ENCODE measurements around the gene ACVRL1.

Gene ACVRL1

GRCh38 chr12:51917746-51918453 is 10.6 kb downstream of the ACVRL1 start:
- DNase-seq = no peak

DNA sequence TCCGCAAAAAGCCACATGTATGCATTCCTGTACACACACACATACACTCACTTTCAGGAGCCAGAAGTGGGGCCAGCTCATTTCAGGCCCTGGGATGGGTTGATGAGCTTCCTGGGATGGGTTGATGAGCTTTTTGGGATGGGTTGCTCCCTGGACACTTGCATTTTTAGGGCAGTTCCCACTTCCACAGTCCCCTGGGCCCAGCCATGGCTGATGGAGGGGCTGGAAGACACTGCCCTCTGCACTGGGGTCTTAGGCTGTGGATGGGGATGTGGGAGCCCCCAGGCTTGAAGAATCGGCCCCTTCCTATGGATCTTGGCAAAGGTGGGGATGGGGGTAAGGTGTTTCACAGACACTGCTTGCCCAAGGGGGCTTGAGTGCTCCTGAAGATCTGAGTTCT is 12.7 kb downstream of the ACVRL1 start:
- DNase-seq = no peak

DNA sequence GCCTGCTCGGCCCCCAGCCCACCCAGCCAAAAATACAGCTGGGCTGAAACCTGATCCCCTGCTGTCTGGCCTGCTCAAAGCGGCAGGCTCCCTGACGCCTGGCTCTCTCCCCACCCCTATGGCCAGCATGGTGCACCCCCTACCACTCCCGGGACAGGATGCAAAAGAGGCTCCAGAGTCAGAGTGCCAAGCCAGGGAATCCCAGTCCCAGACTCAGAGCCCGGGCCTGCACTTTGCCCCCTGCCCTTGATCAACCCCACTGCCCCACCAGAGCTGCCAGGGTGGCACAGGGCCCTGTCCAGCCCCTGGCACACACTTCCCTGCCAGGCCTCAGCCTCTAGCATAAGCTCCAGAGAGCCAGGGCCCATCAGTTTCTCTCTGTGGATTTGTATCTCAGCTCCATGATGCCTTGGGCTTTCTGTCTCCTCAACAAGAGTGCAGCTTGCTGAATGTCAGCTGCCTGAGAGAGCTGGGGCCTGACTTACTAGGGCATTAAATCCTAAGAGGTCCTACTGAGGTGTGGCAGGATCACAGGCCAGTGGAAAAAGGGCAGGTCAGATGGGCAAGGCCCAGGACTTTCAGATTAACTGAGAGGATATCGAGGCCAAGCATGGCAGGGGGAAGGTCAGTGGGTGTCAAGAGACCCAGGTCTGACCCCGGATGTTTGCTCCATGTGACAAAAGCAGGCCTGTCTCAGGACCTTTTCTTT is 13.9 kb downstream of the ACVRL1 start:
- no peak for DNase-seq

- no peak for DNase-seq
Observed at GRCh38 chr12:51922146-51922545, 14.8 kb downstream of the ACVRL1 start.

DNA sequence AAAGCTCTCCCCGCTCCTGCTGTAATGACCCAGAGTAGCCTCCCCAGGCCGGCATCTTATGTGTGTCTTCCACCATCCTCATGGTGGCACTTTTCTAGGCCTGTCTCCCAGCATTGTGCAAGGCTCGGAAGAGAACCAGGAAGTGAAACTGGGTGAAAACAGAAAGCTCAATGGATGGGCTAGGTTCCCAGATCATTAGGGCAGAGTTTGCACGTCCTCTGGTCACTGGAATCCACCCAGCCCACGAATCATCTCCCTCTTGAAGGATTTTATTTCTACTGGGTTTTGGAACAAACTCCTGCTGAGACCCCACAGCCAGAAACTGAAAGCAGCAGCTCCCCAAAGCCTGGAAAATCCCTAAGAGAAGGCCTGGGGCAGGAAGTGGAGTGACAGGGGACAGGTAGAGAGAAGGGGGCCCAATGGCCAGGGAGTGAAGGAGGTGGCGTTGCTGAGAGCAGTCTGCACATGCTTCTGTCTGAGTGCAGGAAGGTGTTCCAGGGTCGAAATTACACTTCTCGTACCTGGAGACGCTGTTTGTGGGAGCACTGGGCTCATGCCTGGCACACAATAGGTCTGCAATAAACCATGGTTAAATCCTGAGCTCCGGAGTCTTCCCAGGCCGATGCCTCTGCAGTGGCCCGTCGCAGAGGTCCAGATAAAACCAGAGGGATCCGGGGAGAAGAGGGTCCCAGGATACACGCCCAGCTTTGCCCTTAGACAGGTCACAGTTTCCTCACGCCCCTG is 15.6 kb downstream of the ACVRL1 start:
- DNase-seq = no peak

DNA sequence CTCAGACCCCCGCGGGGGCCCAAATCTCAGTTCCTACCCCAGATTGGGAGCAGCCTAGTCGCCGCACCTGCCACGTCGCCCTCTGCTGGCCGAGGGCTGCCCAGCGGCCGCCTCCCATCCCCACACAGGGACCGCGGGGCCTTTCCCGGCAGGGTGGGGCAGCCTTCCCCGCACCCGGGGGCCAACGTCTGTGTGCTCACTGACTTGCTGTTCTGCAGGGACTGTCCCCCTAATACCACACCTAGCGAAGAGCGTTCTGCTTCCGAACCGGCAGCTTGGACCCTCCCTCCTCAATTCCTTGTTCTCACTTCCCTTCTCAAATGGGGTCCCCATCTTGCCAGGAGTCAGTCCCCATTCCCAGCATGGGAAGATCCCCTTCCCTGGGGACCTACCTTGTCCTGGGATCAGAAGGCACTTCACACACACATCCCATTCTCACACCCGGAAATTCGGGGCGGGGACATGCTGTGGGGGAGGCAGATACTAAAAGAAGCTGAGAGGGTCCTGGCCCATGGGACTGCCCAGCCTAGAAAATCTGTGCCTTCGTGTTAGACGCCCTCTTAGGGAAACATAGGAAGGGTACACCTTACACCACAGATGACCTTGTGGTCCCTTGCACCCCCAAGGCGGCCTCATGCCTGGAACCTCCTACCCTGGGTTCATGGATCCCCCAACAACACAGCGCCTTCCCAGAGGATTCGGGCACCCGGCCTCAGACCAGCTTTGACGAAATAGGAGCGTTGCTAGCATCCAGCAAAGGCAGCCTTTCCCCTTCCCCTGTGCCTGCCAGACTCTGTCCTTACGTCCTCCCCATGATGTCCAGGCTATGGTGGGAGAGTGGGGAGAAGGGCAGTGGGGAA is 16.4 kb downstream of the ACVRL1 start:
- DNase-seq = no peak

- no peak for DNase-seq
Observed at GRCh38 chr12:51924551-51925319, 17.4 kb downstream of the ACVRL1 start.

DNA sequence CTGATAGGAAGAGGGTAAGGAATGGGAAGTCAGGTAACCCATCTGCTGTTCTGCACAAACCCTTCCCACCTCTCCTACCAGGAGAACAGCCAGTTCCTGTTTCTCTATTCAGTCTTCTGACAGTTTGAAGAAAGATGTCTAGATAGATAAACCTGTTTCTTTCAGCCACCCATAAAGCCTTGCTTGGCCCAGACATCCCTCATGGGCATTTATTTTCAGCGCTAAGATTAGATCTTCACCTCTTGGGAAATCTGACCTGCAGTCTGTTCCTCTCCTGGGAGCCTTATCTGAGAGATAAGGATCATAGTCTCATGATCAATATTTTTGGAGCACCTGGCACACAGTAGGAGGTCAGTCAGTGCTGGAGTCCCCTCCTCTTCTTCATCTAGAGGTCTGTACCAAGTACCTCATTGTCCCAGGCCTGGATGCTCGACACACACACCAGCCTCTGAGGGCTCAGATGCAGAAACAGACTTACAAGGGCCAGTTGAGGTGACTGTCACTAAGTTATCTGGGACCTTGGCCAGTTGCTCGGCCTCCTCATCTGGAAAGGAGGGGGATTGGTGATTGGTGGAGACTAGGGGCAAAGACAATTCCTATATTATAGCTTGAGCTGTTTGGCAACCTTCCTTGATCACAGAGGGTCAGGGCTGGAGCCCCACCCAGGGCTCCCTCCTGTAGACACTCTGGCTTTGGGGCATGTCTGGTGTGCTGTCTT is 18.2 kb downstream of the ACVRL1 start:
- DNase-seq = no peak

DNA sequence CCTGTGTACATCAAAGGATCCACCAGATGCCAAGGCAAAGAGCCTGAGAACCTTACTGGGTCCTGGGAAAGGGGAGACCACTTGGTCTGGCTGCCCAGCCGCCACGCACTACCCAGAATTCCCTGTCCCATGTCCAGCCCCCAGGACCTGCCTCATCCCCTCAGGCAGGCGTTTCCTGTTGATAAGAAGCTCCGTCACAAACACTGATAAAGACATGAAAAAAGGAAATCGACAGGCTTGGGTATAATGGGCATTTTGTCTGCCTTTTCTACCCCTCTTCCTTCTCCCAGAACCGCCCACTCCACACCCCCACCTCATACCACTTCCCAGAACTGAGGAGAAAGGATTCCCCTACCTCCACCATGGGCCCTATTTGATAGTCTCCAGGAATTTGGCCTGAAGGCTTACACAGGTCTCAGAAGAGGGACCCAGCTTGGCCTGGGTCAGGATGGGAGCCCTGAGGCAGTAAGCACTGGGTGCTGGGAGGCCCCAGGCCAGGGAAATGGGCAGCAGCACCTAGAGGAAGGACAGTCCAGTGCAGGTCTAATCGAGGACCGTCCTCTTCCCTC is 18.8 kb downstream of the ACVRL1 start:
- no peak for DNase-seq

DNA sequence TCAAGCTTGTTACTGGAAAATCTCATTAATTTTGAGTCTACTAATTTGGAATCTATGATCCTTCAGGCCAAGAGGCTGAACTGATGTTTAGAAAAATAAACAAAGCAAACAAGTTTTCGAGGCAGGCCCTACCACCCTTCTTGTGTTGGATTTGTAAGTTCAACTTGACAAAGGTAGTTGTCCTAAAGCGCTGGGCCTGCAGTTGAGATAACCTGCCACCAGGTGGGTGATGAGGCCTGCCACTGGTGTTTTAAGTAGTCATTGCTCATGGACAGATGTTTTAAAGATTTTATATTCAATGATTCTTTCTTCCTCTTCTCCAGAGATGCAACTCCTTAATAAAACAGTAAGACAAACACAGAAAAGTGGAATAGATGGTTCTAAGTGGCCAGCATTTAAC is 19.4 kb downstream of the ACVRL1 start:
- no peak for DNase-seq

- no peak for DNase-seq
Observed at GRCh38 chr12:51932218-51933076, 25.1 kb downstream of the ACVRL1 start.

GRCh38 chr12:51934080-51934479 is 26.8 kb downstream of the ACVRL1 start:
- no peak for DNase-seq

DNA sequence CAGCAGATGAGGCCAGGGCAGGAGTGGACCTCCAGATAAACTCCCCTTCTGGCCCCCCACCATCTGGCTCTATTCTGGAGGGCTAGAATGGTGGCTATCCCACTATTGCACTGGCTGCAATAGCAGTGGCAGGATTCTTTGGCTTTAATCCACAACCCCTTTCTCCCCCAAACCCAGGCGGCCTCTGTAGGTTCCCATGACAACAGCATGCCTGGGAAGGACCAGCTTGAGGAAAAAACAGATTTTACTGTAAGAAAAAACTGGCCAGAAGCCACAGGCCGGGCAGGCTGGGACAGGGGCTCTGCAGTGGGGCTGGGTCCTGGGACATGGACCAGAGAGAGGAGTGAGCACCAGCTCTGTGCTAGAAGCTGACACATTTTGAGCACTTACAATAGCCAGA is 30.6 kb downstream of the ACVRL1 start:
- DNase-seq = no peak

GRCh38 chr12:51938726-51939125 is 31.4 kb downstream of the ACVRL1 start:
- no peak for DNase-seq

DNA sequence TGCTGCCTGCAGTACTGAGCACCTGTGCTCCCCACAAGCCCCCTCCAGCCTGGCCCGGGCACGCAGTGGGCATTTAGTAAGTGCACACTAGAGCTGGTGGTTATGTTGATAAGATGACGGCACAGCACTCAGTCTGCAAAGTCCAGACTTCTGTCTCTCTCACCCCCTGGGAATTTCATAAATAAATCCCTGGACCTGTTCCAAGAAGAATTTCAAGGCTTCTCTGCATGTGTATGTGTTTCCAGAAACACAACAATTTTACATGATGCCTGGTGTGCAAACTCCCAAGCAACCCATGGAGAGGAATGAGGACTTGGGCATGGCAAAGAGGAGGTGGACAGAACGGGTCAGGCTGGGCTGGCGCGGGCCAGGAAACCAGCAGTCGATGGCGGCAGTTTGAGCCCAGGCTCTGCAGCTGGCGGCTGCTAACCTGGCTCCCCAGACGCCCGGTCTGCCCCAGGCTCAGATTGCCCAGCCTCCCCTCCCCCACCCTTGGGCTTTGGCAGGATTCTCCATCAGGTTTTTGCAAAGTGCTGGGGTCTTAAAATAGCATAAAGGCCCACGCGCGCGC is 33.8 kb downstream of the ACVRL1 start:
- DNase-seq = peak; percentile 42

DNA sequence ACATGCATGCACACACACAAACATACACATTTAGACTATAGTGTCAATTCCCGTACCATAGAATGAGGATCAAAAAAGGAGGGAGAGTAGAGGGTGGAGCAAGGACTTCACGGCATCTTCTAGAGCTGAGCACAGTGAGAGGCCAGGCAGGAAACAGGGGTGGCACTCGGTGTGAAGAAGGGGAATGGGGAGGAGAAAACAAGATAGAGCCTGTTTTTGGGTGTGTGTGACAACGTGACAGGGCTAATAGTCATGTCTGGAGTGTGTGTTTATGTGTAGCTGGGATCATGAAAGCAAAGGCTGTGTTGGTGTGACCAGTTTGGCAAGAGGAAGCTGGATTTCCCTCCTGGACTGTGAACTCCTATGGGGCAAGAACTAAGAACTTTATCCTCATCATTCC is 34.3 kb downstream of the ACVRL1 start:
- no peak for DNase-seq

GRCh38 chr12:51942056-51942455 is 34.8 kb downstream of the ACVRL1 start:
- DNase-seq = no peak

- DNase-seq = no peak
Observed at GRCh38 chr12:51942501-51943000, 35.2 kb downstream of the ACVRL1 start.

DNA sequence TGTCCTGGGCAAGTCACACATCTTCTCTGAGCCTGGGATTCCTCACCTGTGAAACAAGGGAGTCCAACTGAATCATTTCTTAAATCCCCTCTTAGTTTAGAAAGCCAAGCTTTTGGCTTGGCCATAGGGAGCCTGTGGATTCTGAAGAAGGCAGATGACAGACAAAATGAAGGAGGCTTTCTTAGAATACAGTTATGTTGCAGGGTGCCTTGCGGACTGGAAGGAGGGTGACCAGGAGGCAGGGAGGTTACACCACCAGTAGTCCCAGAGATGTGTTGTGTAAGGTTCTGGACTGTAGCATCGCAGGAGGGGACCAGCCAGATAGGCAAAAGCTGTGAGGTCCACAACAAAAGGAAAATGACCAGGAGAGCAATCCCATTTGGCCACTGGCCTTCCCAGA is 36.0 kb downstream of the ACVRL1 start:
- no peak for DNase-seq

Measured in NCI-H510A (cell line).